Sigmoid colon (tissue), 4 donors: Measurements from ENCODE around the gene FABP6.

Experiments used
- CTCF ChIP-seq, 4 experiments: fragments of 450-650 bp in 3 of 4; fragments of 200-600 bp in 1 of 4; IDR thresholded peaks; one replicate each; pipeline ENCODE4 v1.5.1; 2016 to 2019; ENCODE audit warnings: antibody characterized with exemption in 4 of 4, mild to moderate bottlenecking in 3 of 4, moderate library complexity in 2 of 4
- EP300 ChIP-seq, 4 donors: sonication (generic); formaldehyde crosslinking; IDR thresholded peaks; one replicate each; pipeline ENCODE4 v1.6.1; 2017; ENCODE audit warnings: antibody characterized with exemption in 4 of 4
- POLR2A ChIP-seq, 2 donors: fragments of 450-650 bp; IDR thresholded peaks; one replicate each; pipeline ENCODE4 v1.6.1; 2016; ENCODE audit warnings: antibody characterized with exemption in 2 of 2, mild to moderate bottlenecking in 2 of 2, moderate library complexity in 2 of 2

GRCh38 chr5:160272264-160272663, 43.0 kb downstream of the FABP6 start:
- TF ChIP-seq CTCF (IDR thresholded peaks at IDR 0.05) (no peak), POLR2A (IDR thresholded peaks at IDR 0.05) (no peak), EP300 (IDR thresholded peaks at IDR 0.05) (no peak)
